GM23338 (cell line): ENCODE measurements around the gene ATN1. TPM values are rescaled to one million over a fixed set of nuclear protein-coding genes. Genes with fewer than 3 reads are reported as not detected.
"Not testable (repeated sequence)": the region's sequence is repeated elsewhere in the genome, so short reads cannot be mapped to it uniquely, and the experiment has no call there.

Experiments
- ATAC-seq: fragments of 200-7000 bp; cut with Tn5 transposase; 3 replicates; pipeline ENCODE4 v1.9.1; 2020
- DNase-seq: peaks from one replicate; pipeline ENCODE4 v3.0.0-alpha.2; 2015; ENCODE audit warnings: low spot score
- H2AFZ ChIP-seq: fragments of 200-600 bp; sonication (generic); 2 replicates; pipeline ENCODE4 v1.8.0; 2016; ENCODE audit warnings: antibody characterized with exemption, mild to moderate bottlenecking, moderate library complexity
- H3F3A ChIP-seq: fragments of 200-600 bp; sonication (generic); replicated peaks from 2 replicates; pipeline ENCODE4 v1.8.0; 2017; ENCODE audit warnings: antibody characterized with exemption, mixed run types, low read depth
- H3K27ac ChIP-seq: fragments of 200-600 bp; sonication (generic); 2 replicates; pipeline ENCODE4 v1.6.1; 2016; ENCODE audit warnings: low read depth
- H3K27me3 ChIP-seq: fragments of 200-600 bp; sonication (generic); 2 replicates; pipeline ENCODE4 v1.8.0; 2016; ENCODE audit warnings: mild to moderate bottlenecking, mixed run types, moderate library complexity; ENCODE audit not compliant: insufficient read depth
- H3K36me3 ChIP-seq: fragments of 200-600 bp; sonication (generic); 2 replicates; pipeline ENCODE4 v1.8.0; 2016; ENCODE audit warnings: mild to moderate bottlenecking; ENCODE audit not compliant: insufficient read depth
- H3K4me1 ChIP-seq: fragments of 200-600 bp; sonication (generic); 2 replicates; pipeline ENCODE4 v1.8.0; 2016; ENCODE audit warnings: mild to moderate bottlenecking, moderate library complexity; ENCODE audit not compliant: insufficient read depth
- H3K4me2 ChIP-seq: fragments of 200-600 bp; sonication (generic); 2 replicates; pipeline ENCODE4 v1.7.1; 2017; ENCODE audit warnings: mixed run types
- H3K4me3 ChIP-seq: fragments of 200-600 bp; sonication (generic); 2 replicates; pipeline ENCODE4 v1.6.1; 2016; ENCODE audit warnings: mixed run types
- H3K79me2 ChIP-seq: fragments of 200-600 bp; sonication (generic); replicated peaks from 2 replicates; pipeline ENCODE4 v1.8.0; 2017; ENCODE audit warnings: mild to moderate bottlenecking; ENCODE audit not compliant: insufficient read depth
- H3K9me2 ChIP-seq: fragments of 200-600 bp; sonication (generic); 2 replicates; pipeline ENCODE4 v1.8.0; 2017; ENCODE audit not compliant: insufficient read depth
- H4K20me1 ChIP-seq: fragments of 200-600 bp; sonication (generic); replicated peaks from 2 replicates; pipeline ENCODE4 v1.8.0; 2017; ENCODE audit warnings: mild to moderate bottlenecking; ENCODE audit not compliant: insufficient read depth
- H3K27ac Mint-ChIP-seq: 2 replicates; pipeline ENCODE4 v1.8.0; 2020; ENCODE audit warnings: inconsistent platforms, mild to moderate bottlenecking, moderate library complexity, mixed read lengths
- H3K27me3 Mint-ChIP-seq: 3 replicates; pipeline ENCODE4 v1.8.0; 2022; ENCODE audit warnings: low read depth, mild to moderate bottlenecking, moderate library complexity, mixed read lengths, inconsistent platforms; ENCODE audit not compliant: insufficient read depth, poor library complexity
- H3K36me3 Mint-ChIP-seq: 3 replicates; pipeline ENCODE4 v1.8.0; 2021; ENCODE audit warnings: low read depth, mild to moderate bottlenecking, inconsistent platforms, moderate library complexity, mixed read lengths
- H3K4me1 Mint-ChIP-seq: 3 replicates; pipeline ENCODE4 v1.8.0; 2020; ENCODE audit warnings: mild to moderate bottlenecking, inconsistent platforms, mixed read lengths
- H3K4me3 Mint-ChIP-seq: 3 replicates; pipeline ENCODE4 v1.8.0; 2021; ENCODE audit warnings: moderate library complexity, mild to moderate bottlenecking, inconsistent platforms, mixed read lengths
- H3K9me3 Mint-ChIP-seq: 3 replicates; pipeline ENCODE4 v1.8.0; 2020; ENCODE audit warnings: moderate library complexity, mild to moderate bottlenecking, inconsistent platforms, mixed read lengths
- EZH2phosphoT487 ChIP-seq: fragments of 200-600 bp; sonication (generic); IDR thresholded peaks from one replicate; pipeline ENCODE4 v1.8.1; 2018; ENCODE audit warnings: antibody characterized with exemption; ENCODE audit not compliant: unreplicated experiment
- NANOG ChIP-seq: IDR thresholded peaks from 2 replicates; pipeline ENCODE4 v1.6.1; 2016; ENCODE audit warnings: antibody characterized with exemption, borderline replicate concordance
- POLR2AphosphoS5 ChIP-seq: IDR thresholded peaks from 2 replicates; pipeline ENCODE4 v1.6.1; 2016; ENCODE audit warnings: antibody characterized with exemption, low read depth
- STAT1 ChIP-seq: IDR thresholded peaks from one replicate; pipeline ENCODE4 v1.6.1; 2016; ENCODE audit warnings: antibody characterized with exemption; ENCODE audit not compliant: unreplicated experiment
- ZNF331 ChIP-seq: fragments of 250-450 bp; sonication (Bioruptor Pico); IDR thresholded peaks from 2 replicates; pipeline ENCODE4 v1.5.0; 2020; ENCODE audit warnings: low read depth, mild to moderate bottlenecking, moderate library complexity
- polyA plus RNA-seq: library from polyadenylated mRNA; unstranded; fragments of >200 nt; fragmentation: Nextera tagmentation; extraction: Ambion mirVana; gene quantifications from 2 replicates; pipeline ENCODE4 v1.2.1, GENCODE V29; 2016
- total RNA-seq: library from RNA; depleted of rRNA; stranded (reverse); fragments of >200 nt; shearing (Covaris generic); gene quantifications from 2 replicates; pipeline ENCODE4 v1.2.3, GENCODE V29; 2014
- TF ChIP-seq, protein P1 (sequence below): fragments of 250-450 bp; sonication (Bioruptor Pico); IDR thresholded peaks from 2 replicates; pipeline ENCODE4 v1.5.0; 2020; ENCODE audit warnings: mild to moderate bottlenecking, moderate library complexity
- TF ChIP-seq, protein P2 (sequence below): IDR thresholded peaks from one replicate; pipeline ENCODE4 v1.6.1; 2018; ENCODE audit warnings: antibody characterized with exemption; ENCODE audit not compliant: unreplicated experiment

ATN1 gene
- total and polyA plus RNA-seq, 2 experiments from 2014 or later, result 27.2 to 49.6 TPM

DNA sequence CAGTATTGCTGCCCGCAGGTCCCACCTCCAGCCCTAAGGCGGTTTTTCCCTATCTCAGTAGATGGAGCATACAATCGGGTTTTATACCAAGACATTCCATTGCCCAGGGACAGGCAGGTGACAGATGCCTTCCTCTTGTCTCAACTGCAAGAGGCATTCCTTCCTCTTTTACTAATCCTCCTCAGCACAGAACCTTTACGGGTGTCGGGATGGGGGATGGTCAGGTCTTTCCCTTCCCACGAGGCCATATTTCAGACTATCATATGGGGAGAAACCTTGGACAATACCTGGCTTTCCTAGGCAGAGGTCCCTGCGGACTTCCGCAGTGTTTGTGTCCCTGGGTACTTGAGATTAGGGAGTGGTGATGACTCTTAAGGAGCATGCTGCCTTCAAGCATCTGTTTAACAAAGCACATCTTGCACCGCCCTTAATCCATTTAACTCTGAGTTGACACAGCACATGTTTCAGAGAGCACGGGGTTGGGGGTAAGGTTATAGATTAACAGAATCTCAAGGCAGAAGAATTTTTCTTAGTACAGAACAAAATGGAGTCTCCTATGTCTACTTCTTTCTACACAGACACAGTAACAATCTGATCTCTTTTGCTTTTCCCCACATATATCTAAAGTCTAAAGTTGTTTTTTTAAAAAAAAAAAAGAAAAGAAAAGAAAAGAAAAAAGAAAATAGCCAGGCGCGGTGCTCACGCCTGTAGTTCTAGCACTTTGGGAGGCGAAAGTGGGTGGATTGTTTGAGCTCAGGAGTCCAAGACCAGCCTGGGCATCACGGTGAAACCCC lies 41.4 kb upstream of the ATN1 start:
- Histone ChIP-seq H3F3A (peaks cover 27% of the 10 kb centered on the region), H3K27ac (peak overlapping the region; percentile 98), H3K4me1 (peaks cover 45% of the 10 kb centered on the region), H3K4me2 (peak overlapping the region; percentile 15)
- not testable (repeated sequence) for ATAC-seq, H4K20me1 ChIP-seq, H3K79me2 ChIP-seq, H3K36me3 ChIP-seq, H3K9me2 ChIP-seq, H3K4me3 ChIP-seq, H2AFZ ChIP-seq, H3K36me3 Mint-ChIP-seq, H3K9me3 Mint-ChIP-seq, H3K27me3 ChIP-seq
- peak overlapping the region; percentile 48; the same call in 1 of the 3 replicates for H3K4me3 Mint-ChIP-seq
- peak; percentile 25 for DNase-seq
- peaks cover 30% of the 10 kb centered on the region for H3K4me1 Mint-ChIP-seq
- H3K27me3 Mint-ChIP-seq, result peaks cover 16% of the 10 kb centered on the region
- H3K27ac Mint-ChIP-seq, result peak overlapping the region; percentile 70; the same call in 1 of the 2 replicates

DNA sequence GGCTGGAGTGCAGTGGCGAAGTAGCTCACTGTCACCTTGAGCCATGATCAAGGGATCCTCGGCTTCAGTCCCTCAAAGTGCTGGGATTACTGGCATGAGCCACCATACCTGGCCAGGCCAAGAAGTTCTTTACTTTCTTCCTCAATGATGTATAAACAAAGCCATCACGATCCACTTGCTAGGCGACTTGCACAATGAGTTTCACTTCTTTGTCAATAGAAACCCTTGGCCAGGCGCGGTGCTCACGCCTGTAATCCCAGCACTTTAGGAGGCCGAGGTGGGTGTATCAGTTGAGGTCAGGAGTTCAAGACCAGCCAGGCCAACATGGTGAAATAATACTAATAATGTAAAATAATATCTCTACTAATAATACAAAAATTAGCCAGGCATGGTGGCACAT lies 40.3 kb upstream of the ATN1 start:
- Histone ChIP-seq H3K9me2 (no peaks in the 10 kb centered on the region), H3K27ac (peak overlapping the region; percentile 98), H2AFZ (no peak overlapping the region), H3F3A (peaks cover 37% of the 10 kb centered on the region), H3K36me3 (no peaks in the 10 kb centered on the region), H3K4me3 (no peak overlapping the region), H3K4me1 (peaks cover 45% of the 10 kb centered on the region), H3K79me2 (no peaks in the 10 kb centered on the region), H3K4me2 (0 out of 2 replicates have a peak overlapping the region, but pooled peaks have one; percentile 15), H4K20me1 (no peaks in the 10 kb centered on the region), H3K27me3 (no peaks in the 10 kb centered on the region)
- H3K4me3 Mint-ChIP-seq, result no peak overlapping the region
- peaks cover 18% of the 10 kb centered on the region for H3K27me3 Mint-ChIP-seq
- H3K4me1 Mint-ChIP-seq, result peaks cover 33% of the 10 kb centered on the region
- TF ChIP-seq STAT1, result no peak
- TF ChIP-seq, protein P1, sequence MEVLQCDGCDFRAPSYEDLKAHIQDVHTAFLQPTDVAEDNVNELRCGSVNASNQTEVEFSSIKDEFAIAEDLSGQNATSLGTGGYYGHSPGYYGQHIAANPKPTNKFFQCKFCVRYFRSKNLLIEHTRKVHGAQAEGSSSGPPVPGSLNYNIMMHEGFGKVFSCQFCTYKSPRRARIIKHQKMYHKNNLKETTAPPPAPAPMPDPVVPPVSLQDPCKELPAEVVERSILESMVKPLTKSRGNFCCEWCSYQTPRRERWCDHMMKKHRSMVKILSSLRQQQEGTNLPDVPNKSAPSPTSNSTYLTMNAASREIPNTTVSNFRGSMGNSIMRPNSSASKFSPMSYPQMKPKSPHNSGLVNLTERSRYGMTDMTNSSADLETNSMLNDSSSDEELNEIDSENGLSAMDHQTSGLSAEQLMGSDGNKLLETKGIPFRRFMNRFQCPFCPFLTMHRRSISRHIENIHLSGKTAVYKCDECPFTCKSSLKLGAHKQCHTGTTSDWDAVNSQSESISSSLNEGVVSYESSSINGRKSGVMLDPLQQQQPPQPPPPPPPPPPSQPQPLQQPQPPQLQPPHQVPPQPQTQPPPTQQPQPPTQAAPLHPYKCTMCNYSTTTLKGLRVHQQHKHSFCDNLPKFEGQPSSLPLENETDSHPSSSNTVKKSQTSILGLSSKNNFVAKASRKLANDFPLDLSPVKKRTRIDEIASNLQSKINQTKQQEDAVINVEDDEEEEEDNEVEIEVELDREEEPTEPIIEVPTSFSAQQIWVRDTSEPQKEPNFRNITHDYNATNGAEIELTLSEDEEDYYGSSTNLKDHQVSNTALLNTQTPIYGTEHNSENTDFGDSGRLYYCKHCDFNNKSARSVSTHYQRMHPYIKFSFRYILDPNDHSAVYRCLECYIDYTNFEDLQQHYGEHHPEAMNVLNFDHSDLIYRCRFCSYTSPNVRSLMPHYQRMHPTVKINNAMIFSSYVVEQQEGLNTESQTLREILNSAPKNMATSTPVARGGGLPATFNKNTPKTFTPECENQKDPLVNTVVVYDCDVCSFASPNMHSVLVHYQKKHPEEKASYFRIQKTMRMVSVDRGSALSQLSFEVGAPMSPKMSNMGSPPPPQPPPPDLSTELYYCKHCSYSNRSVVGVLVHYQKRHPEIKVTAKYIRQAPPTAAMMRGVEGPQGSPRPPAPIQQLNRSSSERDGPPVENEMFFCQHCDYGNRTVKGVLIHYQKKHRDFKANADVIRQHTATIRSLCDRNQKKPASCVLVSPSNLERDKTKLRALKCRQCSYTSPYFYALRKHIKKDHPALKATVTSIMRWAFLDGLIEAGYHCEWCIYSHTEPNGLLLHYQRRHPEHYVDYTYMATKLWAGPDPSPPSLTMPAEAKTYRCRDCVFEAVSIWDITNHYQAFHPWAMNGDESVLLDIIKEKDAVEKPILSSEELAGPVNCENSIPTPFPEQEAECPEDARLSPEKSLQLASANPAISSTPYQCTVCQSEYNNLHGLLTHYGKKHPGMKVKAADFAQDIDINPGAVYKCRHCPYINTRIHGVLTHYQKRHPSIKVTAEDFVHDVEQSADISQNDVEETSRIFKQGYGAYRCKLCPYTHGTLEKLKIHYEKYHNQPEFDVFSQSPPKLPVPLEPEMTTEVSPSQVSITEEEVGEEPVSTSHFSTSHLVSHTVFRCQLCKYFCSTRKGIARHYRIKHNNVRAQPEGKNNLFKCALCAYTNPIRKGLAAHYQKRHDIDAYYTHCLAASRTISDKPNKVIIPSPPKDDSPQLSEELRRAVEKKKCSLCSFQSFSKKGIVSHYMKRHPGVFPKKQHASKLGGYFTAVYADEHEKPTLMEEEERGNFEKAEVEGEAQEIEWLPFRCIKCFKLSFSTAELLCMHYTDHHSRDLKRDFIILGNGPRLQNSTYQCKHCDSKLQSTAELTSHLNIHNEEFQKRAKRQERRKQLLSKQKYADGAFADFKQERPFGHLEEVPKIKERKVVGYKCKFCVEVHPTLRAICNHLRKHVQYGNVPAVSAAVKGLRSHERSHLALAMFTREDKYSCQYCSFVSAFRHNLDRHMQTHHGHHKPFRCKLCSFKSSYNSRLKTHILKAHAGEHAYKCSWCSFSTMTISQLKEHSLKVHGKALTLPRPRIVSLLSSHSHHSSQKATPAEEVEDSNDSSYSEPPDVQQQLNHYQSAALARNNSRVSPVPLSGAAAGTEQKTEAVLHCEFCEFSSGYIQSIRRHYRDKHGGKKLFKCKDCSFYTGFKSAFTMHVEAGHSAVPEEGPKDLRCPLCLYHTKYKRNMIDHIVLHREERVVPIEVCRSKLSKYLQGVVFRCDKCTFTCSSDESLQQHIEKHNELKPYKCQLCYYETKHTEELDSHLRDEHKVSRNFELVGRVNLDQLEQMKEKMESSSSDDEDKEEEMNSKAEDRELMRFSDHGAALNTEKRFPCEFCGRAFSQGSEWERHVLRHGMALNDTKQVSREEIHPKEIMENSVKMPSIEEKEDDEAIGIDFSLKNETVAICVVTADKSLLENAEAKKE (CRISPR knock-in tag), result no peak
- TF ChIP-seq NANOG, result no peak
- no peak for TF ChIP-seq EZH2phosphoT487
- no peak for TF ChIP-seq ZNF331
- TF ChIP-seq POLR2AphosphoS5, result no peak
- TF ChIP-seq, protein P2, sequence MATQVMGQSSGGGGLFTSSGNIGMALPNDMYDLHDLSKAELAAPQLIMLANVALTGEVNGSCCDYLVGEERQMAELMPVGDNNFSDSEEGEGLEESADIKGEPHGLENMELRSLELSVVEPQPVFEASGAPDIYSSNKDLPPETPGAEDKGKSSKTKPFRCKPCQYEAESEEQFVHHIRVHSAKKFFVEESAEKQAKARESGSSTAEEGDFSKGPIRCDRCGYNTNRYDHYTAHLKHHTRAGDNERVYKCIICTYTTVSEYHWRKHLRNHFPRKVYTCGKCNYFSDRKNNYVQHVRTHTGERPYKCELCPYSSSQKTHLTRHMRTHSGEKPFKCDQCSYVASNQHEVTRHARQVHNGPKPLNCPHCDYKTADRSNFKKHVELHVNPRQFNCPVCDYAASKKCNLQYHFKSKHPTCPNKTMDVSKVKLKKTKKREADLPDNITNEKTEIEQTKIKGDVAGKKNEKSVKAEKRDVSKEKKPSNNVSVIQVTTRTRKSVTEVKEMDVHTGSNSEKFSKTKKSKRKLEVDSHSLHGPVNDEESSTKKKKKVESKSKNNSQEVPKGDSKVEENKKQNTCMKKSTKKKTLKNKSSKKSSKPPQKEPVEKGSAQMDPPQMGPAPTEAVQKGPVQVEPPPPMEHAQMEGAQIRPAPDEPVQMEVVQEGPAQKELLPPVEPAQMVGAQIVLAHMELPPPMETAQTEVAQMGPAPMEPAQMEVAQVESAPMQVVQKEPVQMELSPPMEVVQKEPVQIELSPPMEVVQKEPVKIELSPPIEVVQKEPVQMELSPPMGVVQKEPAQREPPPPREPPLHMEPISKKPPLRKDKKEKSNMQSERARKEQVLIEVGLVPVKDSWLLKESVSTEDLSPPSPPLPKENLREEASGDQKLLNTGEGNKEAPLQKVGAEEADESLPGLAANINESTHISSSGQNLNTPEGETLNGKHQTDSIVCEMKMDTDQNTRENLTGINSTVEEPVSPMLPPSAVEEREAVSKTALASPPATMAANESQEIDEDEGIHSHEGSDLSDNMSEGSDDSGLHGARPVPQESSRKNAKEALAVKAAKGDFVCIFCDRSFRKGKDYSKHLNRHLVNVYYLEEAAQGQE, result no peak
- no peaks in the 10 kb centered on the region; the same call in 1 of the 3 replicates for H3K9me3 Mint-ChIP-seq
- H3K36me3 Mint-ChIP-seq, result 0 out of 3 replicates have a peak, but pooled peaks cover 4% of the 10 kb centered on the region
- DNase-seq, result no peak
- H3K27ac Mint-ChIP-seq, result no peak overlapping the region
- ATAC-seq, result no peak
